Stimulated activated CD4-positive, alpha-beta T cell treated with anti-CD3 and anti-CD28 coated beads, TNF-alpha, amount 100 ng/mL, for 48 hours (primary cell): ENCODE data around the gene PLSCR5.

Experiments
- DNase-seq, 3 donors: peaks; one replicate each; pipeline ENCODE4 v3.0.0-alpha.2; 2020; ENCODE audit warnings: low read depth in 3 of 3

The PLSCR5 gene, protein sequence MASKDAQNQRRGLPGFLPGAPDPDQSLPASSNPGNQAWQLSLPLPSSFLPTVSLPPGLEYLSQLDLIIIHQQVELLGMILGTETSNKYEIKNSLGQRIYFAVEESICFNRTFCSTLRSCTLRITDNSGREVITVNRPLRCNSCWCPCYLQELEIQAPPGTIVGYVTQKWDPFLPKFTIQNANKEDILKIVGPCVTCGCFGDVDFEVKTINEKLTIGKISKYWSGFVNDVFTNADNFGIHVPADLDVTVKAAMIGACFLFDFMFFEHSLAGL

GRCh38 chr3:146605106-146605505, at the start of gene PLSCR5:
Gene PLSCR5 (minus strand): TSS chr3:146605346. CDS start chr3:146605212, 134 bp downstream.
- DNase-seq: no peak

- DNase-seq: no peak
Observed at GRCh38 chr3:146653978-146654377, 48.8 kb upstream of the PLSCR5 start.

- no peak for DNase-seq
Observed at GRCh38 chr3:146650691-146651442, 45.7 kb upstream of the PLSCR5 start.

GRCh38 chr3:146646261-146646660, 41.1 kb upstream of the PLSCR5 start:
- DNase-seq: no peak

- no peak for DNase-seq
Observed at GRCh38 chr3:146640955-146641867, 36.1 kb upstream of the PLSCR5 start.

DNA sequence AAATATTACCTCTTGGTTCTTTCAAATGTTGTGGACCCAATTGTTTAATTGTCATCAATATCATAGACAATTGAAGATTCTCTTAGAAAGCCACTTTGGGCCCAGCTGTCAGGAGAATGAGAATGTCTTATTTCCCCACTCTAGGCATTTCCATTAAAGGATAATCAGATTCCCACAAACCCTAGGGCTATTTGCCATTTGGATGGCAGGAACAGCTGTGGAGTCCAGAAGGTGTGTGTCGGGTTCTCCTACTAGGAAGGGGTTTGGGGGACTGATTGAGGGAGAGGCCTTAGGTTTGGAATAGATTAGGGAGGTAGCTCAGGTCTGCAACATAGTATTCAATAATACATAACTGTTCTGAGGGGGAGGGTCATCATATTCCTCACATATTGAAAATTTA, 35.2 kb upstream of the PLSCR5 start:
- no peak for DNase-seq

DNA sequence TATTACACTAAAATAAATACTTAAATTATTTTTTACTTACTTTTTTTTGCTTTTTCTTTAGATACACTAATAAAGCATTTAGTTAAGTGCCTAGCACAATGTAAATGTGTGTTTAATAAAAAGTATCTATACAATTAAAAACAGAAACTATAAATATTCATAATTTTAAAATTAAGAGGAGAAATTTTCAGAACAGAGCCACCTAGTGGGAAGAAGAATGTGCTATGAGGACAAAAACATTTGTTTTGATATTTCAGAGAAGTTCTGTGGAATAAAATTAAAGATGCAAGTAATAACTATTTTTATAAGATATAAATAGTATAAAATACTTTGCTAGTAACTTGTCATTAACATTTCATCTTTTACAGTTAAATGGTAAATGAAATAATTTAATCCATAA, 33.6 kb upstream of the PLSCR5 start:
- no peak for DNase-seq

GRCh38 chr3:146637871-146638270, 32.7 kb upstream of the PLSCR5 start:
- DNase-seq: no peak

DNA sequence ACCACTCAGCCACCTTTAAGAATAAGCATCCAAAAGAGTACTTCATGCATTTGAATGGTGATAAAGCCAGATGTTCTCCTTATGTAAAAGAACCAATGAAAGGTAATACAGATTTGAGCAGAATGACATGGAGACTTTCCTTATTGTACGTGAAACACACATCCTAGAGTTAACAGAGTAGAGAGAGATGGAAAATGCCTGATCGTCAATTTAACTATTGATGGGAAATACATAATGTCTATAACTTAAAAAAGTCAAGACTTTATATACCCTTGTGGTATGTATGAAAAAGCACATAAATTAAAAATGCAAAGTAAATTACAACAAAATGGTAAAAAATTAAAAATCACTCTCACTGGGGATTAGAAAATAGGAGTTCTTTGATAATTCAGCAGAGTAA, 31.7 kb upstream of the PLSCR5 start:
- DNase-seq: no peak

GRCh38 chr3:146634346-146634745, 29.2 kb upstream of the PLSCR5 start:
- no peak for DNase-seq

- no peak for DNase-seq
Observed at GRCh38 chr3:146628671-146629070, 23.5 kb upstream of the PLSCR5 start.

DNA sequence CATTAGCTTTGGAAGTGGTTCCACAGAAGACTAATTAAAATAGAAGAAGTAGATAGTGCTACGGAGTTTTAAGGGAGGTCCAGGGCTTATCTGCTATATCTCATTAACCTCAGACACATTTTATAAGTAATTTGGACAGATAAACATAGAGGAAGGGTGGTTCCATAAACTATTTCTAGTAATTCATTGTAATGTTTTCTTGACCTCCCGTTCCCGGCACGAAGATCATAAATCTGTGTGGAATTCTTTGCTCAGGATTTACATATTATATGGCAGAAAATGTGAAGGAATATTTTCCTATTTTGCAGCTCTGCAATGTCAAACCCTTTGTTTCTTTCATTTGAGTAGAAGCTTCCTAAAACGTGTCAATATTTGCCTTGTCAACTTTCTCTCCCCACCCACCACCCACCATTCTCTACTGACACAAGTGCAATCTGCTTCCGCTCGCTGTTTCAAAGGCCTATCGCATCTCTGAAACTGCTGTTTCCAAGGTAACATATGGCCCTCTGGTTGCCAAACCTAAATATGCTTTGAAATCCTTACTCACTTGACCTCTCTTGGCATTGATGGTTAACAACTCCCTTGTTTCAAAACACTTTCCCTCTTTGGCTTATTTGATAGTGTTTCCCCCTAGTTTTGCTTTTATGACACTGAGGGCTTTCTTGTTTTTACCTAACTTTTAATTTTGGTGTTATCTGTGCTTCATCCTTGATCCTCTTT, 21.4 kb upstream of the PLSCR5 start:
- DNase-seq: no peak

- DNase-seq: no peak
Observed at GRCh38 chr3:146625186-146625775, 20.1 kb upstream of the PLSCR5 start.

DNA sequence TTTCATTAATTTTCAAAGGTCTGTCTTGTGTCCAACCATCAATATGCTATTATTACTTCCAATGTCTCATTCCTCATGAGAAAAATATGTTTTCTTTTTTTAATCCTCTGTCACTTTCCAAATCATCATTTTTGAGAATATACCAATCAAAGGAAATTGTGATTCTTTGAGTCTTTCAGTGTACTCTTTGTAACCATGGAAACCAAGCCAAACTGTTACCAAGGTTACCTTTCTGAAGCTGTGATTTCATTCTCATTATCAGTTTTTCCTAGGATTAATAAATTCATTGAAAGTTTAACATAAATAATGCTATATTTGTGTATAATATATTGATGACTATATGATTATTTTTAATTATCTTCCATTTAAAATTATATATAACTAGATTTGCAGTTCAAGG, 16.6 kb upstream of the PLSCR5 start:
- no peak for DNase-seq

DNA sequence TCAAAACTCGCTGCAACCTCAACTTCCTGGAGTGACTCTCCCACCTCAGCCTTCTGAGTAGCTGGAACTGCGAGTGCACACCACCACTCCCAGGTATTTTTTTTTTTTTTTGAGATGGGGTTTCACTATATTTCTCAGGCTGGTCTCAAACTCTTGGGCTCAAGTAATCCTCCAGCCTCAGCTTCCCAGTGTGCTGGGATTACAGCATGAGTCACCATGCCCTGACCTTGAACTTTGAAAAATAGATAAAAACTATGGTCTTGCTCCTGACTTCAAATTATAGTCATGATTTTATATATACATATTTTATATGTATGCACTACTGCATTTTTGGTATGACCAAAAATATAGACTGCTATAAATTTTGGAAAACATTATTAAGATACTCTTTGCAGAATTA, 6.9 kb upstream of the PLSCR5 start:
- no peak for DNase-seq

GRCh38 chr3:146611096-146611495, 6.0 kb upstream of the PLSCR5 start:
- DNase-seq: no peak

DNA sequence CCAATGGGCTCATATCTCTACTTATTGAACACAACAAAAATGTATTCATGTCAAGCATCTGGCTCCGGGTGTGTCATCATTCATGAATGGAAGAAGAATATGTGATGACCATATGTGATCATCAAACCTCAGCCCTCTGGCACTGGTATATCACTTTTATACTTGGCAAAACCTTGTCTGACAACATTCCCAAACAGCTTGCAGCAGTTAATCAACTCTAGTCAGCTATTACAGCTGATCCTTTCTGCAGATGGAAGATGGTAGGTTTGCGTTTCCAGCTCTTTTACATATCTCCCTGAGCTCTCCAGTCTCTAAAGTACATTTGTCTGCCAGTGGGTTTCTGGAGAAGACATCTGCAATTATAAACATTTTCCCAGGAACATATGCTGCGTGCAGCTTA, 6.6 kb downstream of the PLSCR5 start:
- no peak for DNase-seq

- DNase-seq: no peak
Observed at GRCh38 chr3:146594843-146595482, 10.2 kb downstream of the PLSCR5 start.

DNA sequence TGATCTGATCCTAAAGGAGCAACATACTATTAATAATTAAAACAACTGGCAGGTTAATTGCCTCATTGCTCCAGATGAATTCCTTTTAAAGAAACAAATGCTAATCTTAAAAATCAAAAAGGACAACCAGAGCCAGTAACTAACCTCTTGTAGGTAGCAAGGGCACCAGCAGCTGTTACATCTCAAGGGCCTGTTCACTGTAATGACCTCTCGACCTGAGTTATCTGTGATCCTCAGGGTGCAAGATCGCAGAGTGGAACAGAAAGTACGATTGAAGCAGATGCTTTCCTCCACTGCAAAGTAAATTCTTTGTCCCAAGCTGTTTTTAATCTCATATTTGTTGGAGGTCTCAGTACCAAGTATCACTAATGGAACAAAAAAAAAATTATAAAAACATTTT, 11.4 kb downstream of the PLSCR5 start:
- DNase-seq: no peak

DNA sequence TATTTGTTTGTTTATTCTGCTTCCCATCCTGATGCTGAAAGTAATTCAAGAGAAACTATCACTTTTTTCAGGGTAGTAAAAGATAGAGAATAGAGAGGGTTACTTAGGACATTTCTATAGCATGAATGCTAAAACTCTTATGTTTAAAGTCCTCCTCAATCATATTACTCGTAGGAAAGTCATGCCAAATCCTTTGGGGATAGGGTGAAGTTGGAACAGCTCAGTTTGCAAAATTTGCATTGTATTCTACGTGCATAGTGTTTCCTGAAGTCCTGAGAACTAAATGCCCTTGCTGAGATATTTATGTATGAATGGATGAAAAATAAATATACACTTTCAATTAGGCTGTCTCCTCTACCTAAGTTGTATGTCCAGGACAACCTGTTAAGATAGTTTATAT, 14.6 kb downstream of the PLSCR5 start:
- no peak for DNase-seq
